ENCODE results near the gene RAB17. TPM values are rescaled to one million over a fixed set of nuclear protein-coding genes. Genes with fewer than 3 reads are reported as not detected.

Gene RAB17, protein sequence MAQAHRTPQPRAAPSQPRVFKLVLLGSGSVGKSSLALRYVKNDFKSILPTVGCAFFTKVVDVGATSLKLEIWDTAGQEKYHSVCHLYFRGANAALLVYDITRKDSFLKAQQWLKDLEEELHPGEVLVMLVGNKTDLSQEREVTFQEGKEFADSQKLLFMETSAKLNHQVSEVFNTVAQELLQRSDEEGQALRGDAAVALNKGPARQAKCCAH
- 49.9 and 52.0 TPM in 2 replicates for total RNA-seq
- long read RNA-seq, transcript RAB17-201 (6 exons, 1,966 nt), result major isoform, 53 of 92 reads
- long read RNA-seq, transcript RAB17-206 (6 exons, 1,511 nt), result minor isoform, 5 of 92 reads
- long read RNA-seq, transcript RAB17-202 (5 exons, 1,792 nt), result minor isoform, 9 of 92 reads
- long read RNA-seq, partial matches to known transcripts, result 2 of 92 reads
- long read RNA-seq, other reads (novel, unspliced or antisense), result 21 of 92 reads

DNA sequence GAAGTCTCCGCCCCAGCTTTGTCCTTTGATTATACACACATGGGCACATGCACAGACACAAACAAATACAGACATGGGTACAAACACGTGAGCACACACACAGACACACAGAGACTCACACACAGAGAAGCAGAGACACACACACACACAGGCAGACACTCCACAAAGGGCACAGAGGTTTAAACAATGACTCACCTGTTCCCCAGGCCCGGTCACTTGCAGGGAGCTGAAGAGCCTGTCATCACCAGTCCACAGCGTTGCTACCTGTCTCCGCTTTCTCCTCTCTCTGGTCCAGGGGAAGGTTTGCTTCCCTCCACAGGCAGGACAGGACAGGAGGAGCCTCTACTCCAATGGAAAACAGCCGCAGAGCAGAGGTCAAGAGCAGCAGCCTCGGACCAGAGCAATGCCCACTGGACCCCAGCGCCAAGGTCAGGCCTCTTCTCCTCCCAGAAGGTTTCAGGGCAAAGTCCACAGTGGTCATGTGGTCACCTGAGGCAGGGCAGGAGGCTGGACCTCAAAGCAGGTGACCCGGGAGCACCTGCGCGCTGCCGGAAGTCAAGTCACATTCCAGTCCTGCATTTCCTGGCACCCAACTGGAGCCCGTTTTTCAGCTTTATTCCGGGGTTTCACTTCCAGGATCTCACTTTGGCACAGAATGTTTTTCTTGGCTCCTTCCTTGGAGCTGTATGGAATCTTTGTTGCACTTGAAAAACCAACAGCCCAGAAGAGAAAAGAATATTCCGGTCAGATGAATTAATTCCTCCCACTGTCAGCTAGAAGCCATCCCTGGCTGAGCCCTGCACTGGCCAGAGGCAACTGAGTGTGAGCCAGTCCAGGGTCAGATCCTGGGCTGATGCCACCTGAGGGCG is at the start of gene RAB17:
Gene RAB17 (minus strand): TSS at position 463 of the 869 bp plus-strand sequence. CDS start 4,580 bp downstream, outside the sequence.
- peaks cover 40% of the 10 kb centered on the region for H3K4me1 Mint-ChIP-seq (ENCODE audit: low read depth)
- peaks cover 13% of the 10 kb centered on the region for H3K27me3 Mint-ChIP-seq
- H3K36me3 Mint-ChIP-seq (ENCODE audit: insufficient read depth), result peaks cover 10% of the 10 kb centered on the region
- peak within 1 kb of the TSS; percentile 95 for H3K27ac Mint-ChIP-seq
- TF ChIP-seq, protein P1, sequence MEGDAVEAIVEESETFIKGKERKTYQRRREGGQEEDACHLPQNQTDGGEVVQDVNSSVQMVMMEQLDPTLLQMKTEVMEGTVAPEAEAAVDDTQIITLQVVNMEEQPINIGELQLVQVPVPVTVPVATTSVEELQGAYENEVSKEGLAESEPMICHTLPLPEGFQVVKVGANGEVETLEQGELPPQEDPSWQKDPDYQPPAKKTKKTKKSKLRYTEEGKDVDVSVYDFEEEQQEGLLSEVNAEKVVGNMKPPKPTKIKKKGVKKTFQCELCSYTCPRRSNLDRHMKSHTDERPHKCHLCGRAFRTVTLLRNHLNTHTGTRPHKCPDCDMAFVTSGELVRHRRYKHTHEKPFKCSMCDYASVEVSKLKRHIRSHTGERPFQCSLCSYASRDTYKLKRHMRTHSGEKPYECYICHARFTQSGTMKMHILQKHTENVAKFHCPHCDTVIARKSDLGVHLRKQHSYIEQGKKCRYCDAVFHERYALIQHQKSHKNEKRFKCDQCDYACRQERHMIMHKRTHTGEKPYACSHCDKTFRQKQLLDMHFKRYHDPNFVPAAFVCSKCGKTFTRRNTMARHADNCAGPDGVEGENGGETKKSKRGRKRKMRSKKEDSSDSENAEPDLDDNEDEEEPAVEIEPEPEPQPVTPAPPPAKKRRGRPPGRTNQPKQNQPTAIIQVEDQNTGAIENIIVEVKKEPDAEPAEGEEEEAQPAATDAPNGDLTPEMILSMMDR (IDR thresholded peaks at IDR 0.05; ENCODE audit: unreplicated experiment), result no peak
- H3K9me3 Mint-ChIP-seq (ENCODE audit: low read depth), result no peaks in the 10 kb centered on the region
- DNase-seq (ENCODE audit: low spot score, unreplicated experiment), result peak; percentile 50
- peak within 1 kb of the TSS; percentile 81 for H3K4me3 Mint-ChIP-seq (ENCODE audit: low read depth)

DNA sequence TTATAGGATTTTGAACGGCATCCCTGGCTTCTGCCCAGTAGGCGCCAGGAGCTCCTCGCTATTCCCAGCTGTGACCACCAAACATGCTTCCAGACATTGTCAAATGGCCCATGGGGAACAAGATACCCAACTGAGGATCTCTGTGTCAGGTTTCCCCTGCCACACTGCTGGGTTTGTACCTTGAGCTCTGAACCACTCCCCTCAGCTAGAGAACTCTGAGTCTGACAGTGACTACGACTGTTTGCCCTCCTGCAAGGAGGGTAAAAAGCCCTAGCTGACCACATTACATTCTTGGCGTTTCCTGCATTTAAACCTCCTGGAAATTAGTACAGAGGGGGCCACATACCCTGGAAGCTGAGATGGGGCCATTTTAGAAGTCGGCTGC is 49.3 kb upstream of the RAB17 start:
- H3K9me3 Mint-ChIP-seq (ENCODE audit: low read depth), result peaks cover 3% of the 10 kb centered on the region
- no peak for DNase-seq (ENCODE audit: low spot score, unreplicated experiment)
- no peak overlapping the region for H3K27ac Mint-ChIP-seq
- TF ChIP-seq, protein P1 (IDR thresholded peaks at IDR 0.05; ENCODE audit: unreplicated experiment), result no peak
- H3K4me1 Mint-ChIP-seq (ENCODE audit: low read depth), result peaks cover 2% of the 10 kb centered on the region
- no peak overlapping the region for H3K4me3 Mint-ChIP-seq (ENCODE audit: low read depth)
- no peaks in the 10 kb centered on the region for H3K27me3 Mint-ChIP-seq
- H3K36me3 Mint-ChIP-seq (ENCODE audit: insufficient read depth), result peaks cover 23% of the 10 kb centered on the region

DNA sequence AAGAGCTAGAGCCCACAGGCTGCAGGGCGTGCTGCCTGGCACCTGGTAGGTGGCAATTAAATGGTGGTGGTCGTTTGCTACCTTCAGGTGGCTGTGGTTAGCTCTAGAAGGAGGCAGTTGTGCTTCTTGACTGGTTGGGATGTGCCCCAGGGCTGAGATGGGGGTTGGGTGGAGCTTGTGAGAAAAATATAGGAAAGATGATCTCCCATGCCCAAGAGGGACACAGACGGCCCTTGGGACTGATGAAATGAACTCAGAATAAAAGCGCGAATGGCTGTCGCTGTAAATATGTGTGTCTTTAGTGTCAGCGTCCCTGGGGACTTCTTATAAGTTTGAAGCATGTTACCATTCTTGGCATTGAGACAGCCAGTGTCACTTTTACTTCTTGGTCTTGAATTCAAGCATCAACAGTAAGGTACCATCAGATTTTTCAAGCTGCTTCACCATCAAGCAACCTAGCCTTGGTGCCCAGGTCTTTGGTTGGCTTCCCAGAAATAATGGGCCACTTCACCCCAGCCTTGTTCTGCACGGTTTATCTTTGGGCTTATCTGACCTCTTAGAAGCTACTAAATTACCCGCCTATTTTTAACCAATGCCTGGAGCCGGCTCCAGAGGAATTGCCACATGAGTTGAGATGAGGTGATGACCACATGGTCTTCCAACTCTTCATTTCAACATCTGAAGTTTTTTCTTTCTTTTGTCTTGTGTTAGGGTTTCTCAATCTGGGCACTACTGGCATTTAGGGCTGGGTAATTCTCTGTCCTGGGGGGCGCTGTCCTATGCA is 48.7 kb upstream of the RAB17 start:
- peaks cover 23% of the 10 kb centered on the region for H3K36me3 Mint-ChIP-seq (ENCODE audit: insufficient read depth)
- peaks cover 2% of the 10 kb centered on the region for H3K4me1 Mint-ChIP-seq (ENCODE audit: low read depth)
- H3K27ac Mint-ChIP-seq, result peak overlapping the region; percentile 78
- H3K27me3 Mint-ChIP-seq, result no peaks in the 10 kb centered on the region
- TF ChIP-seq, protein P1 (IDR thresholded peaks at IDR 0.05; ENCODE audit: unreplicated experiment), result no peak
- H3K4me3 Mint-ChIP-seq (ENCODE audit: low read depth), result no peak overlapping the region
- peaks cover 6% of the 10 kb centered on the region for H3K9me3 Mint-ChIP-seq (ENCODE audit: low read depth)
- no peak for DNase-seq (ENCODE audit: low spot score, unreplicated experiment)

DNA sequence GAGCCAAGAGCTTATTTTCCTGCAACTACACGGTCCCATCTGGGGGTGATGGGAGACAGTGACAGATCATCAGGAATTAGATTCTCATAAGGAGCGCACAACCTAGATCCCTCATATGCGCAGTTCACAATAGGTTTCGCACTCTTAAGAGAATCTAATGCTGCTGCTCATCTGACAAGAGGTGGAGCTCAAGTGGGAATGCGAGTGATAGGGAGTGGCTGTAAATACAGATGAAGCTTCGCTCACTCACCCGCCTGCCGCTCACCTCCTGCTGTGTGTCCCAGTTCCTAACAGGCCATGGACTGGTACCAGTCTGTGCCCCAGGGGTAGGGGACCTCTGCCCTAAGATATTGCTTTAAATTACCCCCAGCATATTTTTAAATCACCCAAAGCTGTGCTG is 47.6 kb upstream of the RAB17 start:
- peaks cover 26% of the 10 kb centered on the region for H3K36me3 Mint-ChIP-seq (ENCODE audit: insufficient read depth)
- TF ChIP-seq, protein P1 (IDR thresholded peaks at IDR 0.05; ENCODE audit: unreplicated experiment), result no peak
- no peaks in the 10 kb centered on the region for H3K27me3 Mint-ChIP-seq
- H3K9me3 Mint-ChIP-seq (ENCODE audit: low read depth), result peaks cover 9% of the 10 kb centered on the region
- DNase-seq (ENCODE audit: low spot score, unreplicated experiment), result no peak
- no peak overlapping the region for H3K27ac Mint-ChIP-seq
- H3K4me1 Mint-ChIP-seq (ENCODE audit: low read depth), result peaks cover 2% of the 10 kb centered on the region
- H3K4me3 Mint-ChIP-seq (ENCODE audit: low read depth), result no peak overlapping the region
